Ovary (tissue), 9 donors: Measurements from ENCODE around the gene KLK10. TPM values are rescaled to one million over a fixed set of nuclear protein-coding genes. Genes with fewer than 3 reads are reported as not detected.
"Not testable (repeated sequence)": the region's sequence is repeated elsewhere in the genome, so short reads cannot be mapped to it uniquely, and the experiment has no call there.

Source experiments
- DNase-seq, 5 donors: peaks; one replicate each; pipeline ENCODE4 v3.0.0-alpha.2; 2019 to 2020
- H3K27ac ChIP-seq, 2 donors: fragments of 200-600 bp; one replicate each; pipeline versions ENCODE4 v1.5.1 to v1.8.0; 2019 to 2022
- H3K27me3 ChIP-seq: fragments of 200-600 bp; one replicate; pipeline ENCODE4 v1.8.0; 2022
- H3K36me3 ChIP-seq: fragments of 200-600 bp; sonication (generic); one replicate; pipeline ENCODE4 v1.5.1; 2019
- H3K4me1 ChIP-seq: one replicate; pipeline ENCODE4 v1.8.1; 2013; ENCODE audit warnings: mild to moderate bottlenecking, moderate library complexity; ENCODE audit not compliant: insufficient read depth
- H3K4me3 ChIP-seq: fragments of 200-600 bp; sonication (generic); one replicate; pipeline ENCODE4 v1.5.1; 2017
- H3K9me3 ChIP-seq, 2 donors: fragments of 200-600 bp in 1 of 2; sonication (generic) in 1 of 2; one replicate each; pipeline versions ENCODE4 v1.5.1 to v1.8.1; 2013 to 2019; ENCODE audit warnings: mild to moderate bottlenecking in 1 of 2, moderate library complexity in 1 of 2
- CTCF ChIP-seq, 3 donors: fragments of 450-650 bp in 2 of 3; fragments of 200-600 bp in 1 of 3; IDR thresholded peaks; one replicate each; pipeline versions ENCODE4 v1.5.1 to v1.8.0; 2016 to 2022; ENCODE audit warnings: antibody characterized with exemption in 3 of 3, mild to moderate bottlenecking in 1 of 3
- EP300 ChIP-seq: sonication (generic); formaldehyde crosslinking; IDR thresholded peaks from one replicate; pipeline ENCODE4 v1.6.1; 2017; ENCODE audit warnings: antibody characterized with exemption
- POLR2A ChIP-seq: fragments of 450-650 bp; IDR thresholded peaks from one replicate; pipeline ENCODE4 v1.6.1; 2017; ENCODE audit warnings: antibody characterized with exemption, mild to moderate bottlenecking, moderate library complexity
- WGBS, 3 donors: extraction: QIAGEN DNeasy Blood & Tissue Kit in 1 of 3; methylation state at CpG; one replicate each; pipeline versions ENCODE4 v1.1.5 to v1.1.7; 2013 to 2017; 5-methylcytosine and 5-hydroxymethylcytosine counted together
- intact Hi-C, 4 donors: fragments of 100-400 bp; cut with DNase I; formaldehyde crosslinking; loops; one replicate each; pipeline versions ENCODE4 v1.11.0 to v1.15.1; 2022 to 2023
- polyA plus RNA-seq, 2 donors: library from polyadenylated mRNA; stranded (reverse); fragments of 200-250 nt in 1 of 2; fragments of 350-450 nt in 1 of 2; fragmentation: Illumina TruSeq in 1 of 2; extraction: RNeasy Lipid Tissue Mini Kit (QIAGEN cat#74804) in 1 of 2; gene quantifications; one replicate each; pipeline ENCODE4 v1.2.3, GENCODE V29; 2013 to 2014
- total RNA-seq, 7 donors: library from RNA; depleted of rRNA in 2 of 7; stranded (reverse); fragments of >200 nt in 2 of 7; fragmentation: NEBNext Ultra II Directional in 3 of 7; extraction: Animal tissue kit (Norgen Biotek cat#: 25700) in 3 of 7; gene quantifications; one replicate each; pipeline versions ENCODE4 v1.1.0 to v1.2.4, GENCODE V29; 2016 to 2023
- donor health status: DM: no; HTN: no; CAD: no; lungs with moderate emphysema.
- donor health status: DM: no; HTN: no; CAD: no.
- donor health status: Bipolar disorder and iron deficiency.
- donor health status: DM: yes; HTN: yes; CAD: no.
- donor health status: DM: no; HTN: no; CAD: no.
- donor health status: DM: yes; HTN: yes; CAD: no.

KLK10 gene
- total and polyA plus RNA-seq, 9 donors, result 6.9 to 59.1 (median 16.5) TPM

DNA sequence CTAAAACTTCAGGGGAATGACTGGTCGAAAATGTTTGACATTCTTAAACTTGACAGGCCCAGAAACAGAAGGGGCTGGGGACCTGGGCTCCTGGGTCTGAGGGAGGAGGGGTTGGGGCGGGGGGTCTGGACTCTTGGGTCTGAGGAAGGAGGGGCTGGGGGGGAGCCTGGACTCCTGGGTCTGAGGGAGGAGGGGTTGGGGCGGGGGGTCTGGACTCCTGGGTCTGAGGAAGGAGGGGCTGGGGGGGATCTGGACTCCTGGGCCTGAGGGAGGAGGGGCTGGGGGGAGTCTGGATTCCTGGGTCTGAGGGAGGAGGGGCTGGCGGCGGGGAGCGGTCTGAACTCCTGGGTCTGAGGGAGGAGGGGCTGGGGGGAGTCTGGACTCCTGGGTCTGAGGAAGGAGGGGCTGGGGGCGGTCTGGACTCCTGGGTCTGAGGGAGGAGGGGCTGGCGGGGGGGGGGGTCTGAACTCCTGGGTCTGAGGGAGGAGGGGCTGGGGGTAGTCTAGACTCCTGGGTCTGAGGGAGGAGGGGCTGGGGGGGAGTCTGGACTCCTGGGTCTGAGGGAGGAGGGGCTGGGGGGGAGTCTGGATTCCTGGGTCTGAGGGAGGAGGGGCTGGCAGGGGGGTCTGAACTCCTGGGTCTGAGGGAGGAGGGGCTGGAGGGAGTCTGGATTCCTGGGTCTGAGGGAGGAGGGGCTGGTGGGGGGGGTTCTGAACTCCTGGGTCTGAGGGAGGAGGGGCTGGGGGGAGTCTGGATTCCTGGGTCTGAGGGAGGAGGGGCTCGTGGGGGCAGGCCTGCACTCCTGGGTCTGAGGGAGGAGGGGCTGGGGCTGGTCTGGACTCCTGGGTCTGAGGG lies 44.6 kb downstream of the KLK10 start:
- no peaks in the 10 kb centered on the region for H3K36me3 ChIP-seq
- no peak overlapping the region for H3K4me3 ChIP-seq
- no peaks in the 10 kb centered on the region for H3K4me1 ChIP-seq
- no peaks in the 10 kb centered on the region for H3K9me3 ChIP-seq
- TF ChIP-seq CTCF (IDR thresholded peaks at IDR 0.05) (no peak), POLR2A (no peak), EP300 (no peak)
- intact Hi-C loops, result no loop called here
- DNase-seq, result no peak
- no peaks in the 10 kb centered on the region for H3K27me3 ChIP-seq
- WGBS, 3 donors, result 16 to 32% (median 25%) methylated on average over 2 to 8 of the region's 9 CpGs
- no peak overlapping the region for H3K27ac ChIP-seq

DNA sequence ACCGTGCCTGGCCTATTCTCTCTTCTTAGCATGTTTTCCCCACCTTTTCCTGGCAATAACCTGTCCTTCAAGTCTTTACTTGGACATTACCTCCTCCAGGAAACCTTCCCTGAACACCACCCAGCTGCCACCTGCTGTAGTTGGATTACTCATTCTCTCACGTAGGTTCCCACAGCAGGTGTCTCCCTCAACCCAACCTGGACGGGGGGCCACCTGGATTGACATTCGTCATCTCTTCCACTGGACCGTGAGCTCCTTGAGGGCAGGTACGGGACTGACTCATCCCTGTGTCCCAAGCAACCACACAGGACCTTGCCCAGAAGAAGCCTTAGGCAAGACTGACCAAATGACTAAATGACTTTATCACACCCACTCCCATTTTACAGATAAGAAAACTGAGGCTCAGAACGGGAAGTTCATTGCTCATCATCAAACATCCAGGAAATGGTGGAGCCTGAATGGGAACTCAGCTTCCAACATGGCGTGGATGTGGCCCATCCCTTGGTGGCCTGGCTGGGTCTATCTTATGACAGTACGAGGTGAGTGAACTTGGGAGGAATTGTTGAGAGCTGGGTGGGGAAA lies 46.6 kb downstream of the KLK10 start:
- no peak for DNase-seq
- no peak overlapping the region for H3K4me3 ChIP-seq
- H3K27me3 ChIP-seq, result no peaks in the 10 kb centered on the region
- H3K36me3 ChIP-seq, result no peaks in the 10 kb centered on the region
- no peak overlapping the region for H3K27ac ChIP-seq
- 69 to 75% (median 72%) methylated on average over 9 of the region's 9 CpGs for WGBS, 3 donors
- no peaks in the 10 kb centered on the region for H3K9me3 ChIP-seq
- TF ChIP-seq CTCF (IDR thresholded peaks at IDR 0.05), result no peak
- no peaks in the 10 kb centered on the region for H3K4me1 ChIP-seq
- intact Hi-C loops, result no loop called here

DNA sequence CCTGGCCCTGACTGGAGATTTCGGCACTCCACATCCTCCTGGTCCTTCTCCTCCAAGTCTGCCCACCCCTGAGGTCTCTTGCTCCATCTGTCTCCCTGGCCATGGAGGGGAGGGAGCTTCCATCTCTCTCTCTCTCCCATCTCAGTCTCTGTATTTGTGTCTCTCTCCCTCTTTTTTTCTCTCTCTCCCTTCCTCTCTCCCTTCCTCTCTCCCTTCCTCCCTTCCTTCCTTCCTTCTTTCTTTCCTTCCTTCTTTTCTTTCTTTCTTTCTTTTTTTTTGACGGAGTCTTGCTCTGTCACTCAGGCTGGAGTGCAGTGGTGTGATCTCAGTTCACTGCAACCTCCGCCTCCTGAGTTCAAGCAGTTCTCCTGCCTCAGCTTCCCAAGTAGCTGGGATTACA lies 49.7 kb downstream of the KLK10 start:
- H3K4me1 ChIP-seq, H3K27ac ChIP-seq, H3K4me3 ChIP-seq, DNase-seq, H3K36me3 ChIP-seq, intact Hi-C loops, H3K9me3 ChIP-seq, H3K27me3 ChIP-seq: not testable (repeated sequence)
- 76 to 83% (median 79%) methylated on average over 3 of the region's 3 CpGs for WGBS, 3 donors

DNA sequence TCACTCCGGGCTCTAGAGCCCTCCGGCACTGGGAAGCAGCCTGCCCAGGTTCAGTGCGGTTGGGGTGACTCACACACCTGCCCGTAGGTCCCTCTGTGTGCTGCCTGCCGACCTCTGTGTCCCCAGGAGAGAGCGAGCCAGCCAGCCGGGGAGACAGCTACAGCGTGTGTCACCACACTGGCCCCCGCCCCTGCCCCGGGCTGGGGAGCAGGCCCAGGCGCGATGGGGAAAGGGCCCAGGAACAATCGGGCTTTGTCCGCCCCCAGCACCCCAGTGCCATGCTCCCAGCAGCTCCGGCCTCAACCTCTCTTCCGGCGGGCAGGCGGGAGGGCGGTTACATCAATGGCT lies 50.1 kb downstream of the KLK10 start, which contains the start of gene KLK6:
Gene KLK6 (minus strand): TSS at position 179 of the 348 bp plus-strand sequence. CDS start 1,487 bp downstream, outside the sequence.
- intact Hi-C loops, result no loop called here
- no peaks in the 10 kb centered on the region for H3K27me3 ChIP-seq
- H3K27ac ChIP-seq, result no peak within 1 kb of the TSS
- WGBS, 3 donors, result 74% methylated on average over 19 of the region's 19 CpGs
- no peaks in the 10 kb centered on the region for H3K4me1 ChIP-seq
- no peak for DNase-seq
- H3K9me3 ChIP-seq, result no peaks in the 10 kb centered on the region
- H3K4me3 ChIP-seq, result no peak within 1 kb of the TSS
- TF ChIP-seq POLR2A, result no peak
- TF ChIP-seq EP300, result no peak
- TF ChIP-seq CTCF (IDR thresholded peaks at IDR 0.05), result no peak
- no peaks in the 10 kb centered on the region for H3K36me3 ChIP-seq

- TF ChIP-seq POLR2A (no peak), CTCF (IDR thresholded peaks at IDR 0.05) (no peak), EP300 (no peak)
- no peak overlapping the region for H3K4me3 ChIP-seq
- H3K4me1 ChIP-seq, result no peaks in the 10 kb centered on the region
- H3K27ac ChIP-seq, result no peak overlapping the region
- intact Hi-C loops, result no loop called here
- no peaks in the 10 kb centered on the region for H3K27me3 ChIP-seq
- no peak for DNase-seq
- H3K36me3 ChIP-seq, result no peaks in the 10 kb centered on the region
- no peaks in the 10 kb centered on the region for H3K9me3 ChIP-seq
- 19 to 22% (median 21%) methylated on average over 7 of the region's 7 CpGs for WGBS, 3 donors
These were observed 50.6 kb downstream of the KLK10 start for GRCh38 chr19:50968716-50969412.
